ENCODE measurements around the gene TMEM250. TPM values are rescaled to one million over a fixed set of nuclear protein-coding genes. Genes with fewer than 3 reads are reported as not detected.
A peak's percentile ranks its signal among the peaks of the same experiment; 100 is the strongest.

The TMEM250 gene
- total RNA-seq, 1 donor, result 53.3 TPM

GRCh38 chr9:136085815-136086212 lies 32.9 kb downstream of the TMEM250 start:
- no peak for DNase-seq (ENCODE audit: low read depth in 2 of 3, low spot score in 2 of 3)

GRCh38 chr9:136084063-136084944 lies 34.4 kb downstream of the TMEM250 start:
- DNase-seq (ENCODE audit: low read depth in 2 of 3, low spot score in 2 of 3), result no peak

- DNase-seq (ENCODE audit: low read depth in 2 of 3, low spot score in 2 of 3), result no peak
Observed at GRCh38 chr9:136083558-136084062, 35.1 kb downstream of the TMEM250 start.

- no peak for DNase-seq (ENCODE audit: low read depth in 2 of 3, low spot score in 2 of 3)
Observed at GRCh38 chr9:136082496-136083361, 35.9 kb downstream of the TMEM250 start.

GRCh38 chr9:136081826-136082495 lies 36.7 kb downstream of the TMEM250 start:
- DNase-seq (ENCODE audit: low read depth in 2 of 3, low spot score in 2 of 3), result no peak

GRCh38 chr9:136081113-136081825 lies 37.4 kb downstream of the TMEM250 start:
- no peak for DNase-seq (ENCODE audit: low read depth in 2 of 3, low spot score in 2 of 3)

GRCh38 chr9:136080716-136081112 lies 38.0 kb downstream of the TMEM250 start:
- DNase-seq (ENCODE audit: low read depth in 2 of 3, low spot score in 2 of 3), result no peak

GRCh38 chr9:136079916-136080246 lies 38.8 kb downstream of the TMEM250 start:
- DNase-seq (ENCODE audit: low read depth in 2 of 3, low spot score in 2 of 3), result peak in 1 of 3 donors; percentile 31

GRCh38 chr9:136079211-136079915 lies 39.3 kb downstream of the TMEM250 start:
- peak in 2 of 3 donors; percentile 25 to 36 for DNase-seq (ENCODE audit: low read depth in 2 of 3, low spot score in 2 of 3)

GRCh38 chr9:136078498-136079011 lies 40.1 kb downstream of the TMEM250 start:
- no peak for DNase-seq (ENCODE audit: low read depth in 2 of 3, low spot score in 2 of 3)

GRCh38 chr9:136078024-136078423 lies 40.7 kb downstream of the TMEM250 start:
- no peak for DNase-seq (ENCODE audit: low read depth in 2 of 3, low spot score in 2 of 3)

- DNase-seq (ENCODE audit: low read depth in 2 of 3, low spot score in 2 of 3), result no peak
Observed at GRCh38 chr9:136077491-136077890, 41.2 kb downstream of the TMEM250 start.

GRCh38 chr9:136075881-136076678 lies 42.6 kb downstream of the TMEM250 start:
- peak in 2 of 3 donors; percentile 78 to 89 for DNase-seq (ENCODE audit: low read depth in 2 of 3, low spot score in 2 of 3)

- DNase-seq (ENCODE audit: low read depth in 2 of 3, low spot score in 2 of 3), result no peak
Observed at GRCh38 chr9:136075134-136075841, 43.4 kb downstream of the TMEM250 start.

GRCh38 chr9:136074706-136075105 lies 44.0 kb downstream of the TMEM250 start:
- DNase-seq (ENCODE audit: low read depth in 2 of 3, low spot score in 2 of 3), result no peak

Measured in hematopoietic multipotent progenitor cell (in vitro differentiated cells).